HepG2 (cell line): ENCODE results near the gene IFI30. TPM values are rescaled to one million over a fixed set of nuclear protein-coding genes. Genes with fewer than 3 reads are reported as not detected.

ENCODE experiments used
- ARID4A ChIP-seq: sonication (generic); formaldehyde crosslinking; IDR thresholded peaks from 2 replicates; pipeline ENCODE4 v1.5.0; 2020; ENCODE audit warnings: mild to moderate bottlenecking, missing genetic modification reagents, borderline replicate concordance
- CREM ChIP-seq, 2 experiments: sonication (generic) in 1 of 2; formaldehyde crosslinking in 1 of 2; IDR thresholded peaks; 2 replicates each; pipeline versions ENCODE4 v1.4.0 to v1.6.1; 2016 to 2020; ENCODE audit warnings: antibody characterized with exemption in 1 of 2, mild to moderate bottlenecking in 1 of 2, missing genetic modification reagents in 1 of 2
- GABPA ChIP-seq, 2 experiments: IDR thresholded peaks; 2 replicates each; pipeline ENCODE4 v1.6.1; 2011 to 2016; ENCODE audit warnings: low read depth in 2 of 2, low read length in 1 of 2, missing biosample characterization in 1 of 2, missing genetic modification characterization in 1 of 2
- HMG20B ChIP-seq: conservative IDR thresholded peaks from 2 replicates; pipeline ENCODE4 v1.6.1; 2016; ENCODE audit warnings: missing genetic modification reagents, missing compliant biosample characterization
- HOXA3 ChIP-seq: sonication (generic); formaldehyde crosslinking; IDR thresholded peaks from 2 replicates; pipeline ENCODE4 v1.5.0; 2020; ENCODE audit warnings: missing genetic modification reagents
- NPAS2 ChIP-seq: sonication (generic); formaldehyde crosslinking; IDR thresholded peaks from 2 replicates; pipeline ENCODE4 v1.8.0; 2022; ENCODE audit warnings: mild to moderate bottlenecking, missing genetic modification reagents, borderline replicate concordance
- NR3C1 ChIP-seq: sonication (generic); formaldehyde crosslinking; IDR thresholded peaks from 2 replicates; pipeline ENCODE4 v1.4.0; 2020; ENCODE audit warnings: missing genetic modification reagents
- PCBP1 ChIP-seq: fragments of 200-400 bp; formaldehyde crosslinking; IDR thresholded peaks from 2 replicates; pipeline ENCODE4 v1.6.1; 2017; ENCODE audit warnings: mild to moderate bottlenecking, low read depth, low read length, borderline replicate concordance
- PHB2 ChIP-seq: fragments of 450-650 bp; IDR thresholded peaks from 2 replicates; pipeline ENCODE4 v1.6.1; 2018; ENCODE audit not compliant: partially characterized antibody
- PHF20 ChIP-seq: sonication (generic); formaldehyde crosslinking; IDR thresholded peaks from 2 replicates; pipeline ENCODE4 v1.5.0; 2020; ENCODE audit warnings: mild to moderate bottlenecking, missing genetic modification reagents
- PITX1 ChIP-seq: sonication (generic); formaldehyde crosslinking; IDR thresholded peaks from 2 replicates; pipeline ENCODE4 v1.5.1; 2020; ENCODE audit warnings: mild to moderate bottlenecking, missing genetic modification reagents
- STAG1 ChIP-seq: sonication (generic); formaldehyde crosslinking; IDR thresholded peaks from 2 replicates; pipeline ENCODE4 v1.4.0; 2020; ENCODE audit warnings: missing genetic modification reagents
- TEAD3 ChIP-seq: optimal IDR thresholded peaks from 2 replicates; pipeline ENCODE3; 2016; ENCODE audit warnings: borderline replicate concordance
- XRCC5 ChIP-seq: fragments of 200-400 bp; formaldehyde crosslinking; optimal IDR thresholded peaks from 2 replicates; pipeline ENCODE3; 2017; ENCODE audit warnings: mild to moderate bottlenecking, low read length
- ZBED4 ChIP-seq: sonication (generic); formaldehyde crosslinking; IDR thresholded peaks from 2 replicates; pipeline ENCODE4 v1.4.0; 2020; ENCODE audit warnings: missing genetic modification reagents, borderline replicate concordance
- ZFP82 ChIP-seq: sonication (generic); formaldehyde crosslinking; IDR thresholded peaks from 2 replicates; pipeline ENCODE4 v1.5.1; 2020; ENCODE audit warnings: mild to moderate bottlenecking, missing genetic modification reagents, borderline replicate concordance
- ZNF160 ChIP-seq: sonication (generic); formaldehyde crosslinking; IDR thresholded peaks from 2 replicates; pipeline ENCODE4 v1.8.0; 2022; ENCODE audit warnings: mild to moderate bottlenecking, inconsistent platforms, missing genetic modification reagents
- ZNF180 ChIP-seq: sonication (generic); formaldehyde crosslinking; IDR thresholded peaks from 2 replicates; pipeline ENCODE4 v1.4.0; 2020; ENCODE audit warnings: low read depth, missing genetic modification reagents, borderline replicate concordance
- polyA plus RNA-seq, 8 experiments: library from polyadenylated mRNA; depleted of rRNA in 3 of 8; stranded (reverse) in 7 of 8; unstranded in 1 of 8; fragments of >200 nt; fragmentation: Illumina TruSeq in 4 of 8; extraction: Trizol in 4 of 8; gene quantifications; 2 replicates each; pipeline versions ENCODE4 v1.2.1 to v1.2.3, GENCODE V29; 2011 to 2016; ENCODE audit warnings: low read depth in 4 of 8, missing spikeins in 1 of 8, mixed read lengths in 1 of 8; ENCODE audit not compliant: insufficient read depth in 1 of 8
- total RNA-seq, 5 experiments: library from RNA; depleted of rRNA; stranded (reverse); fragments of >200 nt; fragmentation: Illumina TruSeq; extraction: Trizol; gene quantifications; 2 replicates each; pipeline ENCODE4 v1.2.3, GENCODE V29; 2016; ENCODE audit warnings: low read depth in 1 of 5
- TF ChIP-seq, protein P1 (sequence below), 2 experiments: sonication (generic) in 1 of 2; formaldehyde crosslinking in 1 of 2; IDR thresholded peaks; 2 replicates each; pipeline versions ENCODE4 v1.4.0 to v1.6.1; 2018 to 2020; ENCODE audit warnings: missing genetic modification reagents in 2 of 2, borderline replicate concordance in 1 of 2, low read depth in 1 of 2, mild to moderate bottlenecking in 1 of 2, missing biosample characterization in 1 of 2

Gene IFI30
- total and polyA plus RNA-seq, 2 of the 13 experiments (the other 11 are each of a cell fraction or from before 2014, with no cell fraction given), result 25.0 to 79.4 TPM

DNA sequence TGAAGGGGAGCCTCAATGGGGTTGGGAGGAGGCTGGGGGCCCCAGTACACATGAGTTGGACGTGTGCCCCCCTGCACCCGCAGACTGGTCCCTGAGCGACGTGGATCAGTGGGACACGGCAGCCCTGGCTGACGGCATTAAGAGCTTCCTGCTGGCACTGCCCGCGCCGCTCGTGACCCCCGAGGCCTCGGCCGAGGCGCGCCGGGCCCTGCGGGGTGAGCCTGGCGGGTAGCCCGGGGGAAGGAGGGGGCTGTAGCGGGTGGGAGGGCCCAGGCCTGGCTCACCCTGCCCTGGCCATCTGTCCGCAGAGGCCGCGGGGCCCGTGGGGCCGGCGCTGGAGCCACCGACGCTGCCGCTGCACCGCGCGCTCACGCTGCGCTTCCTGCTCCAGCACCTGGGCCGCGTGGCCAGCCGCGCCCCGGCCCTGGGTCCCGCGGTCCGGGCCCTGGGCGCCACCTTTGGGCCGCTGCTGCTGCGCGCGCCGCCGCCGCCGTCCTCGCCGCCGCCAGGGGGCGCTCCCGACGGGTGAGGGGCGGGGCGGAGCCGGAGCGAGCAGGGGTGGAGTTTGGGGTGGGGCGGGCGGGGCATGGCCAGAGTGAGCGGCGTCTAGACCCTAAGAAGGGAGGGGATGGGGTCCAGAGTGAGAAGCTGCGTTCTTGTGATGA, 12.5 kb upstream of the IFI30 start (continued):
- TF ChIP-seq ZNF160 (CRISPR knock-in tag), result no peak
- no peak for TF ChIP-seq PHB2
- no peak for TF ChIP-seq GABPA (IDR thresholded peaks at IDR 0.05; ENCODE audit: low read depth, low read length)
- no peak for TF ChIP-seq GABPA (CRISPR knock-in tag; IDR thresholded peaks at IDR 0.05; ENCODE audit: low read depth)
- TF ChIP-seq PHF20, result no peak
- TF ChIP-seq ZNF180, result no peak
- no peak for TF ChIP-seq CREM (IDR thresholded peaks at IDR 0.05)
- TF ChIP-seq CREM (CRISPR knock-in tag; IDR thresholded peaks at IDR 0.05), result no peak
- TF ChIP-seq HMG20B (CRISPR knock-in tag), result no peak
- TF ChIP-seq NR3C1 (CRISPR knock-in tag), result no peak
- TF ChIP-seq, protein P1, sequence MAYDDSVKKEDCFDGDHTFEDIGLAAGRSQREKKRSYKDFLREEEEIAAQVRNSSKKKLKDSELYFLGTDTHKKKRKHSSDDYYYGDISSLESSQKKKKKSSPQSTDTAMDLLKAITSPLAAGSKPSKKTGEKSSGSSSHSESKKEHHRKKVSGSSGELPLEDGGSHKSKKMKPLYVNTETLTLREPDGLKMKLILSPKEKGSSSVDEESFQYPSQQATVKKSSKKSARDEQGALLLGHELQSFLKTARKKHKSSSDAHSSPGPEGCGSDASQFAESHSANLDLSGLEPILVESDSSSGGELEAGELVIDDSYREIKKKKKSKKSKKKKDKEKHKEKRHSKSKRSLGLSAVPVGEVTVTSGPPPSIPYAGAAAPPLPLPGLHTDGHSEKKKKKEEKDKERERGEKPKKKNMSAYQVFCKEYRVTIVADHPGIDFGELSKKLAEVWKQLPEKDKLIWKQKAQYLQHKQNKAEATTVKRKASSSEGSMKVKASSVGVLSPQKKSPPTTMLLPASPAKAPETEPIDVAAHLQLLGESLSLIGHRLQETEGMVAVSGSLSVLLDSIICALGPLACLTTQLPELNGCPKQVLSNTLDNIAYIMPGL (CRISPR knock-in tag; IDR thresholded peaks at IDR 0.05; ENCODE audit: borderline replicate concordance in 1 of 2, low read depth in 1 of 2), result peak in 1 of 2 experiments; percentile 47; a peak in 1 of 4 replicates
- no peak for TF ChIP-seq PITX1 (CRISPR knock-in tag)
- TF ChIP-seq NPAS2 (CRISPR knock-in tag), result no peak
- no peak for TF ChIP-seq PCBP1
- no peak for TF ChIP-seq ZFP82 (CRISPR knock-in tag)
- TF ChIP-seq ARID4A, result 0 out of 2 replicates have a peak, but pooled peaks have one; percentile 16
- TF ChIP-seq XRCC5, result no peak
- peak; percentile 82; the same call in 1 of the 2 replicates for TF ChIP-seq ZBED4 (CRISPR knock-in tag)
- TF ChIP-seq HOXA3, result peak; percentile 43; the same call in 1 of the 2 replicates
- peak; percentile 35; the same call in 1 of the 2 replicates for TF ChIP-seq STAG1
- TF ChIP-seq TEAD3 (CRISPR knock-in tag), result no peak
